HUES48 (cell line): ENCODE results near the gene NECAP2.

Experiments used
- H3K27ac ChIP-seq: one replicate; pipeline ENCODE4 v1.7.0; 2013; ENCODE audit warnings: low read depth, low read length, inconsistent platforms
- H3K27me3 ChIP-seq: 2 replicates; pipeline ENCODE4 v1.6.1; 2013; ENCODE audit warnings: mild to moderate bottlenecking, low read length; ENCODE audit not compliant: control insufficient read depth, insufficient read depth
- H3K36me3 ChIP-seq: 2 replicates; pipeline ENCODE4 v1.6.1; 2013; ENCODE audit warnings: low read length; ENCODE audit not compliant: control insufficient read depth, insufficient read depth
- H3K4me1 ChIP-seq: 2 replicates; pipeline ENCODE4 v1.6.1; 2013; ENCODE audit warnings: mild to moderate bottlenecking, low read length; ENCODE audit not compliant: control insufficient read depth, insufficient read depth
- H3K4me3 ChIP-seq: 2 replicates; pipeline ENCODE4 v1.5.1; 2013; ENCODE audit warnings: mild to moderate bottlenecking, low read depth, low read length
- H3K9ac ChIP-seq: 2 replicates; pipeline ENCODE4 v1.6.1; 2013; ENCODE audit warnings: mild to moderate bottlenecking, low read depth, low read length, moderate library complexity
- H3K9me3 ChIP-seq: 2 replicates; pipeline ENCODE4 v1.6.1; 2013; ENCODE audit warnings: low read length; ENCODE audit not compliant: control insufficient read depth, insufficient read depth

Gene NECAP2, protein sequence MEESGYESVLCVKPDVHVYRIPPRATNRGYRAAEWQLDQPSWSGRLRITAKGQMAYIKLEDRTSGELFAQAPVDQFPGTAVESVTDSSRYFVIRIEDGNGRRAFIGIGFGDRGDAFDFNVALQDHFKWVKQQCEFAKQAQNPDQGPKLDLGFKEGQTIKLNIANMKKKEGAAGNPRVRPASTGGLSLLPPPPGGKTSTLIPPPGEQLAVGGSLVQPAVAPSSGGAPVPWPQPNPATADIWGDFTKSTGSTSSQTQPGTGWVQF

DNA sequence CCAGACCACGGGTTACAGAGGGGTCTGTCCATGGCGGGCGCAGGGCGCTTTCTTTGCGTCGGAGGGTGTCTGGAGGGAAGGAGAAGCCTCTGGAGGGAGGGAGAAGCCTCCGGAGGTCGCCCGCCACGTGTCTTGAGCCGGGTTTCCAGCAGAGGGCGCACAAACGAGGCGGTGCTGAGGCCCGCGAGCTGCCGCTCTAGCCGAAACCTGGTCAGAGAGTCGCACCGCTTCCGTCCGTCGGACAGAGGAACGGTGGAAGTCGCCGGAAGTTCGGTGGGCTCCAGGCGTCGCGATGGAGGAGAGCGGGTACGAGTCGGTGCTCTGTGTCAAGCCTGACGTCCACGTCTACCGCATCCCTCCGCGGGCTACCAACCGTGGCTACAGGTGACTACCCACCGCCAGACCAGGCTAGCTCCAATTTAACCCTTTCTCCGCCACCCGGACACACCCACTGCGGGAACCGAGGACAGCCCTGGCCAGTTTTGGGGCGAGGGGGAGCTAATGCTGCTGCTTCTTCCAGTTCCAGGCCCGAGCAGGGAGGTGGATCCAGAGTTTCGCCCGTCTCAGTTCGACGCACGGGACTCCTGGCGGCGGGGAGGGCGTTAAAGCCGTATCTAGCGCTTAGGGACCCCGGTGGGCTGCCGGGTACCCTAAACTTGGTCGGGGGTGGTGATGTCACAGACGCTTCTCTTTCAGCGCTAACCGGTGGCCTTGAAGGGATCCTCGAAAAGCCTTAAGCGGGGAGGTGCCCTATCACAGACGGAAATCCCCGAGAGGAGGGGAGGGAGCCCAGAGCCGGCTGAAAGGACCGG, at the start of gene NECAP2:
Gene NECAP2 (plus strand): TSS at position 255 of the 812 bp plus-strand sequence. CDS start 38 bp downstream, at position 293.
- no peaks in the 10 kb centered on the region for H3K9me3 ChIP-seq
- peak within 1 kb of the TSS; percentile 95 for H3K4me3 ChIP-seq
- H3K4me1 ChIP-seq = peaks cover 5% of the 10 kb centered on the region
- H3K27me3 ChIP-seq = no peaks in the 10 kb centered on the region; the same call in 1 of the 2 replicates
- peak within 1 kb of the TSS; percentile 72 for H3K9ac ChIP-seq
- H3K27ac ChIP-seq = peak within 1 kb of the TSS; percentile 82
- peaks cover 23% of the 10 kb centered on the region for H3K36me3 ChIP-seq

GRCh38 chr1:16391411-16391810, 49.1 kb upstream of the NECAP2 start:
- Histone ChIP-seq H3K27ac (no peak overlapping the region), H3K4me1 (peaks cover 10% of the 10 kb centered on the region), H3K27me3 (no peaks in the 10 kb centered on the region), H3K9ac (no peak overlapping the region), H3K36me3 (peaks cover 35% of the 10 kb centered on the region), H3K4me3 (no peak overlapping the region), H3K9me3 (no peaks in the 10 kb centered on the region)

GRCh38 chr1:16392740-16393569, 47.6 kb upstream of the NECAP2 start:
- Histone ChIP-seq H3K36me3 (peaks cover 48% of the 10 kb centered on the region), H3K9ac (no peak overlapping the region), H3K9me3 (no peaks in the 10 kb centered on the region), H3K27ac (no peak overlapping the region), H3K4me1 (peaks cover 10% of the 10 kb centered on the region), H3K4me3 (no peak overlapping the region), H3K27me3 (no peaks in the 10 kb centered on the region)

GRCh38 chr1:16393570-16394521, 46.7 kb upstream of the NECAP2 start:
- Histone ChIP-seq H3K27me3 (no peaks in the 10 kb centered on the region), H3K9me3 (no peaks in the 10 kb centered on the region), H3K4me1 (peaks cover 10% of the 10 kb centered on the region), H3K9ac (no peak overlapping the region), H3K36me3 (peaks cover 50% of the 10 kb centered on the region), H3K4me3 (no peak overlapping the region), H3K27ac (no peak overlapping the region)

DNA sequence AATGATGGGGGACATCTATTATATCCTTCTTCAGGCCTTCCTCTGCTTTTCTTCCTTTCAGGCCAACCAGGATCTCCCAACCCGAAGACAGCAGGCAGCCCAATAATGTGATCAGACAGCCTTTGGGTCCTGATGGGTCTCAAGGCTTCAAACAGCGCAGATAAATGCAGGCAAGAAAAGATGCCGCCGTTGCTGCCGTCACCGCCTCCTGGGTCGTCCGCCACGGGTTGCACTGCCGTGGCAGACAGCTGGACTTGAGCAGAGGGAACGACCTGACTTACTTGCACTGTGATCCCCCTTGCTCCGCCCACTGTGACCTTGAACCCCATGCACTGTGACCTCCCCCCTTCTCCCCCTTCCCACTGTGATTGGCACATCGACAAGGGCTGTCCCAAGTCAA, 45.5 kb upstream of the NECAP2 start:
- Histone ChIP-seq H3K9me3 (no peaks in the 10 kb centered on the region), H3K4me3 (no peak overlapping the region), H3K4me1 (peaks cover 10% of the 10 kb centered on the region), H3K9ac (no peak overlapping the region), H3K27me3 (no peaks in the 10 kb centered on the region), H3K36me3 (peaks cover 60% of the 10 kb centered on the region), H3K27ac (no peak overlapping the region)

GRCh38 chr1:16396591-16396990, 43.9 kb upstream of the NECAP2 start:
- no peak overlapping the region for H3K9ac ChIP-seq
- H3K36me3 ChIP-seq = peaks cover 60% of the 10 kb centered on the region
- no peak overlapping the region for H3K27ac ChIP-seq

DNA sequence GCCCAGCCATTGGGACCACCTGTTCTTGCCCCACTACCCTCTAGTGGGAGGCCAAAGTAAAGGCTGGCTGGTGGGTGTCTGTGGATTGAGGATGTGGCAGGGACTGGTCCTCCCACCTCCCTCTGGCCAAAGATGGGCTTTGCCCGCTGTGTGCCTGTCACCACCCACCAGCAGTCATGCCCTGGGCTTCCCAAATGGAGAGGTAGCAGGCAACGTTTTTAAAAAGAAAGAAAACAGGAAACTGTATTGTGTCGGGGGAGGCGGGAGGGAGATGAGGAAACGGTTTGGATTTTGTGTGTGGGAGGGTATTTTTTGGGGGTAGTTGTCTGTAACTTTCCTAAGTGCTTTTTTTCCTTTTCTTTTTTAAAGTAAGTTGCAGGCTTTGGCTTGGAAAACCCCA, 43.4 kb upstream of the NECAP2 start:
- H3K9ac ChIP-seq = no peak overlapping the region
- peaks cover 7% of the 10 kb centered on the region for H3K4me1 ChIP-seq
- H3K9me3 ChIP-seq = no peaks in the 10 kb centered on the region
- no peak overlapping the region for H3K27ac ChIP-seq
- H3K4me3 ChIP-seq = no peak overlapping the region
- H3K27me3 ChIP-seq = no peaks in the 10 kb centered on the region
- H3K36me3 ChIP-seq = peaks cover 60% of the 10 kb centered on the region

More at GRCh38 chr1:16396591-16396990, 43.9 kb upstream of the NECAP2 start:
- H3K4me3 ChIP-seq = no peak overlapping the region
- no peaks in the 10 kb centered on the region for H3K27me3 ChIP-seq
- H3K9me3 ChIP-seq = no peaks in the 10 kb centered on the region
- H3K4me1 ChIP-seq = peaks cover 8% of the 10 kb centered on the region

- Histone ChIP-seq H3K9me3 (no peaks in the 10 kb centered on the region), H3K9ac (no peak overlapping the region), H3K36me3 (peaks cover 51% of the 10 kb centered on the region), H3K27ac (no peak overlapping the region), H3K4me1 (no peaks in the 10 kb centered on the region), H3K27me3 (no peaks in the 10 kb centered on the region), H3K4me3 (no peak overlapping the region)
These were observed 42.1 kb upstream of the NECAP2 start for GRCh38 chr1:16398371-16398953.

- no peak overlapping the region for H3K9ac ChIP-seq
- no peaks in the 10 kb centered on the region for H3K9me3 ChIP-seq
- no peak overlapping the region for H3K4me3 ChIP-seq
- H3K27ac ChIP-seq = no peak overlapping the region
- H3K36me3 ChIP-seq = peaks cover 12% of the 10 kb centered on the region; the same call in 1 of the 2 replicates
- no peaks in the 10 kb centered on the region for H3K4me1 ChIP-seq
- H3K27me3 ChIP-seq = no peaks in the 10 kb centered on the region
These were observed 37.8 kb upstream of the NECAP2 start for GRCh38 chr1:16402742-16403141.

GRCh38 chr1:16405441-16405840, 35.1 kb upstream of the NECAP2 start:
- H3K4me1 ChIP-seq = no peaks in the 10 kb centered on the region
- no peaks in the 10 kb centered on the region for H3K9me3 ChIP-seq
- H3K27me3 ChIP-seq = no peaks in the 10 kb centered on the region
- no peak overlapping the region for H3K27ac ChIP-seq
- H3K4me3 ChIP-seq = no peak overlapping the region
- H3K9ac ChIP-seq = no peak overlapping the region
- no peaks in the 10 kb centered on the region for H3K36me3 ChIP-seq
